ENCODE results near the gene WDR38.

WDR38 gene, protein sequence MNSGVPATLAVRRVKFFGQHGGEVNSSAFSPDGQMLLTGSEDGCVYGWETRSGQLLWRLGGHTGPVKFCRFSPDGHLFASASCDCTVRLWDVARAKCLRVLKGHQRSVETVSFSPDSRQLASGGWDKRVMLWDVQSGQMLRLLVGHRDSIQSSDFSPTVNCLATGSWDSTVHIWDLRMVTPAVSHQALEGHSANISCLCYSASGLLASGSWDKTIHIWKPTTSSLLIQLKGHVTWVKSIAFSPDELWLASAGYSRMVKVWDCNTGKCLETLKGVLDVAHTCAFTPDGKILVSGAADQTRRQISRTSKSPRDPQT

DNA sequence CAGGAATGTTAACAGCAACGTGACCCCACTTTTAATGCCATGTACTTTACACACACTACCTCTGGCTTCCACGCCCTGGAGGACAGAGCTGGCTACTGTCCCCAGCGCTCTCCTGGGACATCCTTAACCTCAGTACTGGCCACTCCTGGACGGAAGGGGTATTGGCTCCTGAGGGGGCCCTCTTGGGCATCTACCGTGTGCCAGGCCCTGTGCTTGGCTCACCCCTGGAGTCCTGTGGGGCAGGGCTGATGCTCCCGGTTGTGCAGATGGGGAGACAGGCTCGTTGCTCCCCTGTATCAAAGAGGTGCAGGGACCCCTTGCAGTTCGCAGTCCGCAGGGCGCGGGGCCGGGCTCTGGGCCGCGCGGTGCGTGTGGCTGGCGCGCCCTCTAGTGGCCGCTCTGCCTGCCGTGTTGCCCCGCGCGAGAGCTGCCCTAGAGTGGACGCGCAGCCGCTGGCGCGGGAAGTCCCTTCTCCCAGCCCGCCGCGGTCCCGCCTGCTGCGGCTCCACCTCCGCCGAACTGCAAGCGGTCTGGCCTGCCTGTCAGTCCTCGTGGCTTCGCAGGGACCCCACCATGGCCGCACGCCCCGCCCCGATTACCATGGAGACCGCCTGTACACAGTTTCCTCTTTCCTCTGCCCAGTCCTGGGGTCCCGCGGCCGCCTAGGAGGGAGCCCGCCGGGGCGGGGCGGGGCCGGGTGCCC lies at the start of gene WDR38:
TSS of gene WDR38 (plus strand) at position 632 of the 703 bp plus-strand sequence. CDS start 72 bp downstream, outside the sequence.
- DNase-seq = peak; percentile 42

DNA sequence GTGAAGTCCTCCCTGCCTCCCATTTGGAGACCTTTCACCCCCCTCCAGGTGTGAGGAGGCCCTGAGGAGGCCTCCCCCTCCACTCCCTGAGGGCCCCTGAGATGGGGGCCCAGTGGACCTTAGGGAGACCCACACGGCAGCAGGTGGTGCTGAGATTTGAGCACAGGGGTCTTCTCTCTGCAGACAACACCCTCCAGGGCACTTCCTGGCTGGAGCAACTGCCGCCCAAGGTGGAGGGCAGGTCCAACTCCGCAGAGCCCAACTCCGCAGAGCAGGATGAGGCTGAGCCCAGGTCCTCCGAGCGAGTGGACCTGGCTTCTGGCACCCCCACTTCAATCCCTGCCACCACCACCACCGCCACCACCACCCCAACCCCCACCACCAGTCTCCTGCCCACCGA lies 49.3 kb upstream of the WDR38 start:
- no peak for DNase-seq

DNA sequence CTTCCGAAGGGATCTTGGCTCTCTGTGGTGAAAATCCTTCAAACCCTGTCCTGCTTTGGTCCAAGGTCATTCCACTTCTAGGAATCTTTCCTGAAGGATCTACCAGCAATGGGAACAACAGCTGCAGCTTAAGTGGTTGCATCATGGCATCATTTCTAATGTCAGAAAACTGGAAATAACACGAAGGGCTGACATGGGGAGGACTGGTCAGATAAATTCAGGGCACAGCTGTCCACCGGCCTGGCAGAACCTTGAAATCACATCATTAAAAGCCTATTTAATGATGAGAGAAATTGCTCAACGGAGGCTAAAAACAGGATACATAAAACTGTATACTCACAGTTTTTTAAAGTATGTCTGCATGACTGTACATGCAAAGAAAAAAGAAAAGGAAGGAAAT lies 48.1 kb upstream of the WDR38 start:
- DNase-seq = no peak

DNA sequence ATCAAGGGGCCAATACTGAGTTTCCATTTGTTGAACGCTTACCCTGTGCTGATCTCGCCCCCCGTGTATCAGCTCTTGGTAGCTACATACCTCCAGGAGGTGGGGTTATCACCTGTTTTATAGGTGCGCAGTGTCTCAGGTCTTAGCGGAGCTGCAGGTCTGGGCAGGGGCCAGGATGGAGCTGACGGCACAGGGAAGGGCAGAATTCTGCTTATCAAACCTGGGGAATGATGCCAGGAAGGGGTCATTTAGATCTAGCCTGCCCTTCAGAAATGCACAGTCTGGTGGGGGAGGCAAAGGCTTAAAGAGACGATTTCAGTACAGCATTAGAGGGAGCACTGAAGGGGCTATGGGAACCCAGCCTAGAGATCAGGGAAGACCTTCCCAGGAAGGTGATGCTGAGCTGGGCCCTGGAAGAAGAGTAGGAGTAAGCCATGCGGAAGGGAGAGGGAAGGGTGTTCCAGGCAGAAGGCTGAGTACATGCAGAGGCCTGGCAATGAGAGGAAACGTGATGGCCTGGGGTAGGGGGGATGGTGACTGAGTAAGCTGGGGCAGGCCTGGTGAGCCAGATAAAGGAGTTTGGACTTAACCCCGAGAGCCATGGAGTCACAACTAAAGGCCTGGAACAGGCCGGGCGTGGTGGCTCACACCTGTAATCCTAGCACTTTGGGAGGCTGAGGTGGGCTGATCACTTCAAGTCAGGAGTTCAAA lies 44.9 kb upstream of the WDR38 start:
- DNase-seq = no peak

DNA sequence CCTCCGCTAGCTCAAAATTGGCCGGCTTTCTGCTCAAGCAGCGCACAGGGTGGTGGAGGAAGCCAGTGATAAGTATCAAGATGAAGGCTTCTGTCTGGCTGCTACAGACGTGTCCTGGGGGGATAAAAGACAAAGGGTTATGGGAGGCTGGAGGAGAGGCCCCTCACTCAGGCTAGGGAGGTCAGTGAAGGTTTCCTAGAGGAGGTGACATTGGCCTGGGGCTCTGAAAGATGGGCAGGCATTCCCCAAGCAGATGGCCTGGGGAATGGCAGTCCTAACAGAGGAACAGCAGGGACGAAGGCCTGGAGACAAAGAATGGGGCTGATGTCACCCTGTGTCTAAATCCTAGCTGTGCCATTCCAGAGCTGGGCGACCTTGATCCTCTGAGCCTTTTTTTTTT lies 44.0 kb upstream of the WDR38 start:
- no peak for DNase-seq

DNA sequence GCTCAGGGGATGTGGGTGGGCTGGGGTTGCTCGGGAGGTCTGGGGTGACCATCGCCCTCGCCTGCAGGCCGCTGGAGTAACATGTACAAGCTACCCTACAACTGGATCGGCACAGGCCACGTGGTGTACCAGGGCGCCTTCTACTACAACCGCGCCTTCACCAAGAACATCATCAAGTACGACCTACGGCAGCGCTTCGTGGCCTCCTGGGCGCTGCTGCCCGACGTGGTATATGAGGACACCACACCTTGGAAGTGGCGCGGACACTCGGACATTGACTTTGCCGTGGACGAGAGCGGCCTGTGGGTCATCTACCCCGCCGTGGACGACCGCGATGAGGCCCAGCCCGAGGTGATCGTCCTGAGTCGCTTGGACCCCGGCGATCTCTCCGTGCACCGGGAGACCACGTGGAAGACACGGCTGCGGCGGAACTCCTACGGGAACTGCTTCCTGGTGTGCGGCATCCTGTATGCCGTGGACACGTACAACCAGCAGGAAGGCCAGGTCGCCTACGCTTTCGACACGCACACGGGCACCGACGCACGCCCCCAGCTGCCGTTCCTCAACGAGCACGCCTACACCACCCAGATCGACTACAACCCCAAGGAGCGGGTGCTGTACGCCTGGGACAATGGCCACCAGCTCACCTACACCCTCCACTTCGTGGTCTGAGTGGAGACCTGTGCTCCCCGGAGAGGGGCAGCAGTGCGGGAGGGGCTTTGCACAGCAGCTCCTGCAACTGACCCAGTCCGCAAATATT lies 43.3 kb upstream of the WDR38 start:
- no peak for DNase-seq

DNA sequence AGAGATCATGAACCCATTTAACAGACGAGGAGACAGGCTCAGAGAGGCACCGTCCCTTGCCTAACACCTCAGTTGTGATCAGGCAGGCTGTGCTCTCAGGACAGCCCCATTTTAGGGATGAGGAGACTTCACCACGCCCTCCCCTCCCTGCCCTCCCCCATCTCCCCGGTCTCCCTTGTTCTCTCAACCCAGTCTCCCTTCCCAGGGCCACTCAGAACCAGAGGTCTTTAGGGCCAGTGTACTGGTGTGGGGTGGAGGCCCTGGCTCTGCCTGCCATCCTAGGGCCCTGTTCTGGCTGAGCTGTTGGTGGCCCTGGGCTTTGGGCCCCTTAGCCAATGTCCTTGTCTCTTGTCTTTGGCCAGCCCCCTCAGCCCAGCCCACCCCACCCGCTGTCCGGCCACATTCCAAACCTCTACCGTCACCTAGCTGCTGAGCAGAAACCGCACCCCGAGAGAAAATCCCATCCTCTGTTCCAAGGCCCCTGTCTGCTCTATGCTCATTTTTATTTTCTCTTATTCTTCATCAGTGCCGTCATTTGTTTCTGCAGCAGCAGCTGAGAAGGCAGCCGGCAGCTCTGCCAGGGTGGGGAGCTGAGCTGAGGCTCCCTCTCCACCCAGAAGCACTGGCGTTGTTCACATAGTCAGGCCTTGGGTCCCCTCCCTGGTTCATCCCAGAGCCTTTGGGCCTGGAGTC lies 42.5 kb upstream of the WDR38 start:
- DNase-seq = no peak

DNA sequence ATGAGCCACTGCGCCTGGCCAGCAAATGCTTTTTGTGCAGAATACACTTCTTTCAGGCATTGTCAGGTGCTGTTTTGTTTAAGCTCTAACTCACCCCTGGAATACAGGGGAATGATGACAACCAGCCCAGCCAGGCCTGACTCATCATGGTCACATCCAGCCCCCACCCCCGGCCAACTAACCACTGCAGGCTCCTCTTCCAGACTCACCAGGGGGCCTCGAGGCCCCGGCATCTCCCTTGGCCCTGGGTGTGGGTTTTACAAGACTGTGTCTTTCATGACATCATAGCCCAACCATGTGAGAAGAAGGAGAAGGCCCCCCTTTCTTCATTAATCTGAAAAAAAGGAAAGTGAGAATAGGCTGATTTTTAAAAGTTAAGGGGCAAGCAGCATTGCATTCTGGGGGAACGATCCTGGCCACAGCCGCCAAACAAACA lies 40.8 kb upstream of the WDR38 start:
- no peak for DNase-seq

DNA sequence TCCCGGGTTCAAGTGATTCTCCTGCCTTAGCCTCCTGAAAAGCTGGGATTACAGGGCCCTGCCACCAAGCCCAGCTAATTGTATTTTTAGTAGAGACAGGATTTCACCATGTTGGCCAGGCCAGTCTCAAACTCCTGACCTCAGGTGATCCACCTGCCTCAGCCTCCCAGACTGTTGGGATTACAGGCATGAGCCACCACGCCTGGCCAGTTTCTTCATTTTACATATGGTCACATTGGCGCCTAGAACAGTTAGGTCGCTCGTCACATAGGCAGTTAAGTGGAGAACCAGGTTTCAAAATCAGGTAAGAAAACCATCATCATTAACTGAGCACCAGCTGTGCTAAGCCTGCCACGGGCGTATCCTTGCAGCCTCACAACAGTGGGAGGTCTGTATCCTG lies 40.2 kb upstream of the WDR38 start:
- DNase-seq = no peak

DNA sequence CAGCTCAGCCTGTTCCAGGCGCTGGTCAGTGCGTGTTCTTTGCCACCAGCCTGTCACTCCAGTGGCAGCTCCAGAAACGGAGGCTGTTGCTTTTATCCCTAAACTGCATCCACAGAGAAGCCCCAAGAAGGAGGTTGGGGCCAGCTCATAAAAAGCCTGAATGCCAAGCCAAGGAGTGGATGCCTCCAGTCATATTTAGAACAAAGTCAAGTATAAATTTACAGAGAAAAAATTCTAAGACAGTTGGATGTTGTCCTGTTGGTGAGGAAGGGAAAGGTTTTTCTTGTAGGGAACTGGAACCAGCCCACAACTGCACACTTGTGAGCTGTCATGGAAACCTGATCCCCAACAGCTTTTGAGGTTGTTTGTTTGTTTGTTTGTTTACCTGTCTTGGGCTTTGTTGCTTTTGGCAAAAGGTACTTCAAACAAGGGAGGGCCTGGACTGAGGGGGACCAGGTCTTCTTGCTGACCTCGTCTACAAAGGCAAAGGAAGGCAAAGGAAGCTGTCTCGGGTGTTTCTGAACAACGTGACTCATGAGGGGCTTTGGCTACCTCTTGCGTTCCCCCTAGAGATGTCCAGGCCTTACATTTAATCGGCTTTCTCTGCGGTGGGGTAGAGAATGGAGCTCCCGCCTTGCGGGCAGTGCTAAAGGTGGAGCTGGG lies 39.6 kb upstream of the WDR38 start:
- no peak for DNase-seq

DNA sequence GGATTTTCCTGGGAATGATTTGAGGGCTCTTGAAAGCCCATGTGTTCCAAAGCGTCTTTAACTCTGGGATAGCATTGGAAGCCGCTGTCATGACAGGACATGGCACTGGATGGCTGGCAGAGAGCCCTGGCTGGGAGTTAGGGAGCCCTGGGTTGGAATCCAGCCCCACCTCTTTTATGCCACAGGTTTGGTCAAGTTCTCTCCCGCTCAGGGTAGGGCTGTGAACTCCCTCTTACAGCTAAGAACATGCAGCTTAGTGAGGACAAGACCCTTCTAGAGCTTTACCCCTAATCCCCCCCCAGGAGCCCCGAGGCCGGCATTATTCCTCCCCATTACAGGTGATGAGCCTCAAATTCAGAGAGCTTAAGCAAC lies 39.1 kb upstream of the WDR38 start:
- DNase-seq = no peak

DNA sequence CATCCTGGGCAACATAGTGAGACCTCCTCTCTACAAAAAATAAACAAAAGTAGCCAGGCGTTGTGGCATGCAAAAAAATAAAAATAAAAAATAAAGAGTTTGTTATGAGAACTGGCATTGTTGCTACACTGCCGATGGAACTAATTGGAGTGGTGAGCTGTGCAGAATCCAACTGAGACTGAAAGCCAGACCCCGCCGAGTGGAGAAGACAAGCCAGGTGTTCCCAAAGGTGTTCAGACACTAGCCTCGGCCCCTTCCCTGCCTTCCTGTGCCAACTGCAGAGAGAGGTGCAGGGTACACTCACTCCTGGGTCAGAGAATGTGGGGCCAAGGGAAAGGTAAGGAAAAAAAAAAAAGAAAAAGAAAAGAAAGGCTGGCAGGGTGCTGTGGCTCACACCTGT lies 37.7 kb upstream of the WDR38 start:
- no peak for DNase-seq

DNA sequence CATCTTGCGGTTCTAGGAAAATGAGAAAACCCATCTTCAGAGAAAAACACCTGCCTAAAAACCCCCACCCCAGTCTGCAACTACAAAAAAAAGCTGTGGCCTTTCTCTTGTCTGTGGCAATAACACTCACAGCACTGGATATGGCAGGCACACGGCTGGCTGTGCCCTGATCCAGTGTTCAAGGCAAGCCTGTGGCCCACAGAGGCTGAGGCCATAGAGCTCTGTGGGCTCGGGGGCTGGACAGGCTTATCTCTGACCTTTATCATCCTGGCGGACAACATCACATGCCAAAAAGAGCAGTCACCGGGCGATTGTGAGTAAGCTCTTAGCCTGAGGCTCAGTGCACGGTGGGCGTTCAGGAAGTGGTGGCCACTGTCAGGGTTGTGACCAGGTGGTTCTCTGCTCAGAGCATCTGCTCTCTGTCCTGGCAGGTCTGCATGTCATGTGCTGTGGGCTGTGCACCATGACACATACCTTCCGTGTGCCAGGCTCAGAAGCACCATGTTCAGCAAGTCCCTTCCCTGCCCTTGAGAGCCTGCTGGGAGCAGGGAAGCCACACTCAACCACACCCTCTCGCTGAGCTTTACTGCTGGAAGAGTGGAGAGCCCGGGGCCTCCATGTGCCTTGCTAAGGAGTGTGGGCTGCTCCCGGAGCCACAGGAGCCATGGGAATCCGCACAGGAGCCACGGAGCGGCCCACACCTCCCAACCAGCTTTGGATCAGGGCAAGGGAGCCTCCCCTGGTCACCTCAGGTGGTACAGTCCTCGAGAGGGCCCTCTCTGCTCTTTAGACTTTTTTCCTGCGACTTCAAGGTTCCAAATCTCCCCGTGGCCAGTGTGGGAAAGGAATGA lies 34.6 kb upstream of the WDR38 start:
- no peak for DNase-seq

DNA sequence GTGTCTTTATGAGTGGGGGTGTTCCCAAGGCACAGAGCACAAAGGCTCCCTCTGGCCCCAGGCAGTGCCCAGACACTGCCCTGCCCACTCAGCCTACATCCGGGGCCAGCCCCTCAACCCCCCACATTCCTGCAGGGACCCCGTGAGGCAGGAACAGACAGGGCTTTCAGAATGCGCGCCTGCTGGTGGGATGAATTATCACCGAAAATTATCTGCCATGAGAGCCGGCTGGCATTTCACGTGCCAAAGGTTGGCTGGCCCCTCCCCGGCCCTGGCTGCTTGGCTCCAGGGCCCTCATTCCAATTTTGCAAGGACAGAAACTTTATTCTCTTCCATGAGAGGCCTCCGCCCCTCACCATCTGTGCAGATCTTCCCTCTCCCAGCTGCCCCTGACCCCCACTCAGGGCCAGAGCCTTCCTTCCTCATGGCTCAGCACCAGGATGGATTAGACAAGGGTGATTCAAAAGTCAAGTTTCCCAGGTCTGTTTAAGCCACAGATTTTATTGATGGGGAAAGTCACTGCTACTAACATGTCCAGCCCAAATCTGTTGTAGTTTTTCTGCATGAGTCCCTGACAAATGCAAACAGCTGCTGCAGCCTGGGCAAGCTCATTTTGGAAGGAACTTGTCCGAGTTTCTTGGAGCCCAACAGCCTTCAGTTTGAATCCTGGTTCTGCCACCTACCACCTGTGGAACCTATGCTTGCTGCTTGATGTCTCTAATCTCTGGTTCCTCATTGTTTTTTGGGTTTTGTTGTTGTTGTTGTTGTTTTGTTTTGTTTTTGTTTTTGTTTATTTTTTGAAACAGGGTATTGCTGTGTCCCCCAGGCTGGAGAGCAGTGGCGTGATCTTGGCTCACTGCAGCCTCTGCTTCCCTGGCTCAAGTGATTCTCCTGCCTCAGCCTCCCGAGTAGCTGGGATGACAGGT lies 32.3 kb upstream of the WDR38 start:
- DNase-seq = no peak

DNA sequence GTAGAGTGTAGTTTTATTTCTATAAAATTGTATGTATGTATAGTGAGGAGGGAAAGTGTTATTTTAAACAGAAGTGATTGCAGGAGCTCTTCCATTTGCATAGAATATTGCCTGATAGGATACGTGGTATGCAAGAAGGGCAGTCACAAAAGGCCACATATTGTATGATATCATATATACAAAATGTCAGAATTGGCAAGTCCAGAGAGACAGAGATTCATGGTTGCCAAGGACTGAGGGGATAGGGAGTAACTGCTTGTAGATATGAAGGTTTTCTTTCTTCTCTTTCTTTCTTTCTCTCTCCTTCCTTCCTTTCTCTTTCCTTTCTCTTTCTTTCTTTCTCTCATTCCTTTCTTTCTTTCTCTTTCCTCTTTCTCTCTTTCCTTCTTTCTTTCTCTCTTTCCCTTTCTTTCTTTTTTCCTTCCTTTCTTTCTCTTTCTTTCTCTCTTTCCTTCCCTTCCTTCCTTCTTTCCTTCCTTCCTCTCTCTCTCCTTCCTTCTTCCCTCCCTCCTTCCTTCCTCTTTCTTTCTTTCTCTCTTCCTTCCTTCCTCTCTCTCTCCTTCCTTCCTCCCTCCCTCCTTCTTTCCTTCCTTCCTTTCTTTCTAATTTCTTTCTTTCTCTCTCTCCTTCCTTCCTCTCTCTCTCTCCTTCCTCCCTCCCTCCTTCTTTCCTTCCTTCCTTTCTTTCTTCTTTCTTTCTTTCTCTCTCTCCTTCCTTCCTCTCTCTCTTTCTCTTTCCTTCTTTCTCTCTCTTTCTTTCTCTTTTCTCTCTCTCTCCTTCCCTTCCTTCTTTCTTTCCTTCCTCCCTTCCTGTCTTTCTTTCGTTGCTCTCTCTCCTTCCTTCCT lies 24.5 kb upstream of the WDR38 start:
- DNase-seq = no peak

DNA sequence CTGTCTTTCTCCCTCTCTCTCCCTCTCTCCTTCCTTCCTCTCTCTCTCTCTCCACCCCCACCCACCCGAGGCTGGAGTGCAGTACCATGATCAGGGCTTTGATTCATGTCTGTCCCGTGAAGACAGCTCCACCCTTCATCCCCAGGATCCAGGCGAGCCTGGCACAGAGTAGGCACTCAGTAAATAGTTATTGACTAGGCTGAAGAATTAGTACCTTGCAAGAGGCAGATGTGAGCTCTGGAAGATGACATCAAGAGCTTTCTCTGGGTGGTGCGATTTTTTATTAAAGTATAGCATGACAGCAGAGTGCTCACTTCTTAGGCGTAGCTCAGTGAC lies 24.0 kb upstream of the WDR38 start:
- no peak for DNase-seq

DNA sequence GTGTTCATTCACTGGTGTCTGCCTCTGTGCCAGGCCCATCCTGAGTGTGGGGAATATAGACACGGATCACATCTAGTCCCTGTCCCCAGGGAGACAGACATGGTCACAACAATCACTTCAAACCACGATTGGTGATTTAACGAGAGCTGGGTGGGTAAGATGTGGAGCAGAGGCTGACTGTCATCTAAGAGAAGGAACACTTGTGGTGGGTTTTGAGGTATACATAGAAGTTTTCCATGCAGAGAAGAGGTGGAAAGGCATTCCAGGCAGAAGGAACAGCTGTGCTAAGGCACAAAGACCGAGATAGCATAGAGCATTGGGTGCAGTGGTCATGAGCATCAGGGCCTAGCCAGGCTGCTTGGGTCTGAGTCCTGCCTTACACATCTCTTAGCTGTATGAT lies 22.7 kb upstream of the WDR38 start:
- no peak for DNase-seq

DNA sequence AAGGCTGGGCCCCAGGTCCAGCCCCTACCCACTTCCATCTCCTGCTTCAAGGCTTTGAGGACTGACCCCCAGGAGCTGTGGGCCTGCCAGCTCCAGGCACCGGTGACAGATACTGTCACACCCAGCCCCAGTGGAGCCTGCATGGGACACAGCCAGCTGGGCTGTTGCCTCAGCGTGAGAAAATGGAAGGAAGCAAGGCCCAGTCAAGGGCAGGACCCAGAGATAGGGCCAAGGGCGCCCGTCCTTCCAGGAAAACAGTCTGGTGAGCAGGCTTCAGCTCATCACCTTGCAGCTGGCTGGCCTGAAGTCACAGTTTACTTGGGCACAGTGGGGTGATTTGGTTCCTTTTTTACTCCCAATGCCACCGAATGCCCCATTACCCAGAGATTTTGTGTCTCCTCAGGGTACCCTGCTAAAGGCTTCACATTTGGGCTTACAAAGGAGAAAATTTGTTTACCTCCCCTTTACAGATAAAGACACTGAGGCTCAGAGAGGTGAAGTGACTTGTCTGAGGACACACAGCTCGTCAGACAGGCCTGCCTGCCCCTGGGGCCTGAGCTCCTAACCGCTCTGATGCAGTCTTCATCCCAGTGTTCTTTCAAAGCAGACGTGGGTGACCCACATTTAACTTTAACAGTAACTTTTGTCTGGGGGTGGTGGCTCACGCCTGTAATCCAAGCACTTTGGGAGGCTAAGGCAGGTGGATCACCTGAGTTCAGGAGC lies 21.5 kb upstream of the WDR38 start:
- no peak for DNase-seq
